OCI-LY3 (cell line): ENCODE data around the gene RPP25L.
A peak's percentile ranks its signal among the peaks of the same experiment; 100 is the strongest.

Source experiments
- EZH2phosphoT487 ChIP-seq: fragments of 200-600 bp; shearing (Covaris generic); IDR thresholded peaks from 2 replicates; pipeline ENCODE4 v1.6.1; 2018; ENCODE audit warnings: antibody characterized with exemption, mixed run types, low read depth
- TF ChIP-seq, protein P1 (sequence below): fragments of 200-600, 300-600 bp; sonication (generic); IDR thresholded peaks from 2 replicates; pipeline ENCODE4 v1.5.1; 2014; ENCODE audit warnings: antibody characterized with exemption, low read length, low read depth

- TF ChIP-seq, protein P1, sequence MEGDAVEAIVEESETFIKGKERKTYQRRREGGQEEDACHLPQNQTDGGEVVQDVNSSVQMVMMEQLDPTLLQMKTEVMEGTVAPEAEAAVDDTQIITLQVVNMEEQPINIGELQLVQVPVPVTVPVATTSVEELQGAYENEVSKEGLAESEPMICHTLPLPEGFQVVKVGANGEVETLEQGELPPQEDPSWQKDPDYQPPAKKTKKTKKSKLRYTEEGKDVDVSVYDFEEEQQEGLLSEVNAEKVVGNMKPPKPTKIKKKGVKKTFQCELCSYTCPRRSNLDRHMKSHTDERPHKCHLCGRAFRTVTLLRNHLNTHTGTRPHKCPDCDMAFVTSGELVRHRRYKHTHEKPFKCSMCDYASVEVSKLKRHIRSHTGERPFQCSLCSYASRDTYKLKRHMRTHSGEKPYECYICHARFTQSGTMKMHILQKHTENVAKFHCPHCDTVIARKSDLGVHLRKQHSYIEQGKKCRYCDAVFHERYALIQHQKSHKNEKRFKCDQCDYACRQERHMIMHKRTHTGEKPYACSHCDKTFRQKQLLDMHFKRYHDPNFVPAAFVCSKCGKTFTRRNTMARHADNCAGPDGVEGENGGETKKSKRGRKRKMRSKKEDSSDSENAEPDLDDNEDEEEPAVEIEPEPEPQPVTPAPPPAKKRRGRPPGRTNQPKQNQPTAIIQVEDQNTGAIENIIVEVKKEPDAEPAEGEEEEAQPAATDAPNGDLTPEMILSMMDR = peak; percentile 25; the same call in 1 of the 2 replicates
- TF ChIP-seq EZH2phosphoT487 = no peak
Observed at GRCh38 chr9:34611251-34611810, 566 bp downstream of the RPP25L start.
